ENCODE measurements around the gene PLEKHB1. TPM values are rescaled to one million over a fixed set of nuclear protein-coding genes. Genes with fewer than 3 reads are reported as not detected.

The PLEKHB1 gene
- total RNA-seq, 1 experiment from 2014 or later = 37.1 TPM

DNA sequence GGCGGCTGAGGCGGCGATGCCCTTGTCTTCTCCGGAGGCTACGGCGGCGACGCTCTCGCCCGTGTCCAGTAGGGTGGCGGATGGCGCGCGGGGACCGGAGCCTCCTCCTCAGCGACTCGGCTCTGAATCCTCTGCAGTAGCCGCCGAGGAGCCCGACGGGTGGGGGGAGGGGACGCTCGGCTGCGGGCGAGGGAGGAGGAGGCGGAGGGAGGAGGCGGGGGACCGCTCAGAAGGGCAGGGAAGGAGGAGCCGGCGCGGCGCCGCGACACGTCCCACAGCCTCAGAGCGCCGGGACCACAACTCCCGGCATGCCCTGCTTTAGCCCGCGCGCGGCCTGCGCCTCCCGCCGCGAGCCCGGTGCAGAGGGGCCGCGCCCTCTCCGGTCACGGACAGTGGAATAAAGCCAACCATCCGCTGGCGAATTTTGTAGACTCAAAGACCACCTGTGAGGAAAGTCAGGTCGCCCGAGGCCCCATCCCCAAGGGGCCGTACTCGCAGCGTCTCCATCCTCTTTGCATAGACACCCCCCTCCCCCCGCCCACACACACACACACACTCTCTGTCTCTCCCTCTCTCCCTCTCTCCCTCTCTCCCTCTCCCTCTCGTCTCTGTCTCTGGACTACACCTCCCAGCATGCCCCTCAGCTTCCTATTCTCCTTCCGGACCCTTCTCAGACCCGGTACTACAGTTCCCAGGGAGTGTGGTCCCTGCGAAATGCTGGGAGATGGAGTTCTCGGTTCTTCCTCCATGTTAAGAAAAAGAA lies 48.2 kb upstream of the PLEKHB1 start, which contains the start of gene FAM168A:
Gene FAM168A, minus strand, starts transcription at position 157 of the 763 bp plus-strand sequence. CDS start 129,638 bp downstream, outside the sequence.
- H4K20me1 ChIP-seq (ENCODE audit: control insufficient read depth, insufficient read depth, insufficient read length) = no peaks in the 10 kb centered on the region
- peak; percentile 40 for TF ChIP-seq CTCF (conservative IDR thresholded peaks at IDR 0.05)
- no peaks in the 10 kb centered on the region for H3K27me3 ChIP-seq (ENCODE audit: insufficient read depth, low read length)
- H3K4me1 Mint-ChIP-seq = peaks cover 27 to 41% of the 10 kb centered on the region in 2 experiments
- H3K36me3 Mint-ChIP-seq (ENCODE audit: insufficient read depth in 1 of 3, low read depth in 3 of 3) = no peaks in the 10 kb centered on the region; a peak in 1 of 7 replicates
- H3K4me2 ChIP-seq (ENCODE audit: insufficient read depth, insufficient read length, low read length) = peak within 1 kb of the TSS; percentile 44
- no CpG with 5 or more reads among the region's 64 CpGs for WGBS (ENCODE audit: extremely low coverage, insufficient read length, low lambda C conversion rate)
- no peaks in the 10 kb centered on the region for H3K27me3 Mint-ChIP-seq (ENCODE audit: low read depth)
- H3K27ac ChIP-seq (ENCODE audit: insufficient read length, low read depth, low read length) = no peak within 1 kb of the TSS
- H3K23ac ChIP-seq (ENCODE audit: insufficient read length, low read depth, low read length) = no peak within 1 kb of the TSS
- H3K23me2 ChIP-seq (ENCODE audit: insufficient read length, low read depth, low read length, poor library complexity, severe bottlenecking) = peaks cover 10% of the 10 kb centered on the region
- H3T11ph ChIP-seq (ENCODE audit: low read length) = no peak within 1 kb of the TSS
- H2BK120ac ChIP-seq (ENCODE audit: low read depth, low read length, poor library complexity, severe bottlenecking) = no peak within 1 kb of the TSS
- H2AK5ac ChIP-seq (ENCODE audit: insufficient read length, low read length) = no peak within 1 kb of the TSS
- H3K9ac ChIP-seq (ENCODE audit: extremely low read depth, insufficient read length, low read length) = peak within 1 kb of the TSS; percentile 10
- H3K9me3 Mint-ChIP-seq = no peaks in the 10 kb centered on the region; a peak in 2 of 5 replicates
- H3K4me3 Mint-ChIP-seq = peak within 1 kb of the TSS; percentile 79 to 94
- H3K79me2 ChIP-seq (ENCODE audit: insufficient read depth, low read length) = peaks cover 9% of the 10 kb centered on the region; the same call in 1 of the 2 replicates
- H2BK15ac ChIP-seq (ENCODE audit: low read depth, low read length) = no peak within 1 kb of the TSS
- H3K56ac ChIP-seq (ENCODE audit: insufficient read length, low read depth, low read length) = no peak within 1 kb of the TSS
- H3K27ac Mint-ChIP-seq = peak within 1 kb of the TSS; percentile 86 to 98 (median 92)
- H2BK12ac ChIP-seq (ENCODE audit: insufficient read length, low read depth, low read length) = no peak within 1 kb of the TSS
- no peak within 1 kb of the TSS for H2BK5ac ChIP-seq (ENCODE audit: insufficient read length, low read length)
- no peaks in the 10 kb centered on the region for H3K9me3 ChIP-seq (ENCODE audit: control insufficient read depth, low read depth, low read length)
- H3K18ac ChIP-seq (ENCODE audit: insufficient read length, low read depth, low read length) = peak within 1 kb of the TSS; percentile 80
- no peak within 1 kb of the TSS for H2AFZ ChIP-seq (ENCODE audit: low read length)
- H3K14ac ChIP-seq (ENCODE audit: insufficient read depth, low read length) = peak within 1 kb of the TSS; percentile 61; the same call in 1 of the 2 replicates
- DNase-seq = peak; percentile 96
- H3K4me1 ChIP-seq (ENCODE audit: insufficient read depth, low read length) = peaks cover 10% of the 10 kb centered on the region
- H4K5ac ChIP-seq (ENCODE audit: insufficient read length, low read depth, low read length) = no peak within 1 kb of the TSS
- no peak within 1 kb of the TSS for H4K8ac ChIP-seq (replicated peaks; ENCODE audit: insufficient read length, low read depth, low read length)
- no peak within 1 kb of the TSS for H2BK20ac ChIP-seq (ENCODE audit: low read depth, low read length, poor library complexity, severe bottlenecking)
- no peak within 1 kb of the TSS for H4K91ac ChIP-seq (ENCODE audit: insufficient read length, low read depth, low read length)
- H3K79me1 ChIP-seq (ENCODE audit: insufficient read depth, low read depth, low read length, poor library complexity, severe bottlenecking) = no peaks in the 10 kb centered on the region
- H3K4ac ChIP-seq (ENCODE audit: low read depth, low read length) = no peak within 1 kb of the TSS

Data from H9 (cell line).